ENCODE data around the gene ADRA2B. TPM values are rescaled to one million over a fixed set of nuclear protein-coding genes. Genes with fewer than 3 reads are reported as not detected.

Gene ADRA2B
- total RNA-seq, 1 donor from 2014 or later: 0.49 TPM

- H3K27ac ChIP-seq: no peak overlapping the region
- peaks cover 22% of the 10 kb centered on the region for H3K4me1 ChIP-seq
- H3K4me3 ChIP-seq: no peak overlapping the region
- TF ChIP-seq POLR2AphosphoS5 (IDR thresholded peaks at IDR 0.05; ENCODE audit: insufficient read depth in 1 of 2, low read depth in 1 of 2) (no peak), POLR2A (IDR thresholded peaks at IDR 0.05) (no peak)
- TF ChIP-seq, protein P1, sequence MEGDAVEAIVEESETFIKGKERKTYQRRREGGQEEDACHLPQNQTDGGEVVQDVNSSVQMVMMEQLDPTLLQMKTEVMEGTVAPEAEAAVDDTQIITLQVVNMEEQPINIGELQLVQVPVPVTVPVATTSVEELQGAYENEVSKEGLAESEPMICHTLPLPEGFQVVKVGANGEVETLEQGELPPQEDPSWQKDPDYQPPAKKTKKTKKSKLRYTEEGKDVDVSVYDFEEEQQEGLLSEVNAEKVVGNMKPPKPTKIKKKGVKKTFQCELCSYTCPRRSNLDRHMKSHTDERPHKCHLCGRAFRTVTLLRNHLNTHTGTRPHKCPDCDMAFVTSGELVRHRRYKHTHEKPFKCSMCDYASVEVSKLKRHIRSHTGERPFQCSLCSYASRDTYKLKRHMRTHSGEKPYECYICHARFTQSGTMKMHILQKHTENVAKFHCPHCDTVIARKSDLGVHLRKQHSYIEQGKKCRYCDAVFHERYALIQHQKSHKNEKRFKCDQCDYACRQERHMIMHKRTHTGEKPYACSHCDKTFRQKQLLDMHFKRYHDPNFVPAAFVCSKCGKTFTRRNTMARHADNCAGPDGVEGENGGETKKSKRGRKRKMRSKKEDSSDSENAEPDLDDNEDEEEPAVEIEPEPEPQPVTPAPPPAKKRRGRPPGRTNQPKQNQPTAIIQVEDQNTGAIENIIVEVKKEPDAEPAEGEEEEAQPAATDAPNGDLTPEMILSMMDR (IDR thresholded peaks at IDR 0.05): no peak
- no peaks in the 10 kb centered on the region for H3K27me3 ChIP-seq
- no peak for DNase-seq (ENCODE audit: extremely low spot score in 2 of 2)
- intact Hi-C loops (cut with DNase I): no loop called here
- H3K9me3 ChIP-seq: no peaks in the 10 kb centered on the region
- H3K36me3 ChIP-seq: no peaks in the 10 kb centered on the region
These were observed 24.7 kb upstream of the ADRA2B start for GRCh38 chr2:96140941-96141623.

DNA sequence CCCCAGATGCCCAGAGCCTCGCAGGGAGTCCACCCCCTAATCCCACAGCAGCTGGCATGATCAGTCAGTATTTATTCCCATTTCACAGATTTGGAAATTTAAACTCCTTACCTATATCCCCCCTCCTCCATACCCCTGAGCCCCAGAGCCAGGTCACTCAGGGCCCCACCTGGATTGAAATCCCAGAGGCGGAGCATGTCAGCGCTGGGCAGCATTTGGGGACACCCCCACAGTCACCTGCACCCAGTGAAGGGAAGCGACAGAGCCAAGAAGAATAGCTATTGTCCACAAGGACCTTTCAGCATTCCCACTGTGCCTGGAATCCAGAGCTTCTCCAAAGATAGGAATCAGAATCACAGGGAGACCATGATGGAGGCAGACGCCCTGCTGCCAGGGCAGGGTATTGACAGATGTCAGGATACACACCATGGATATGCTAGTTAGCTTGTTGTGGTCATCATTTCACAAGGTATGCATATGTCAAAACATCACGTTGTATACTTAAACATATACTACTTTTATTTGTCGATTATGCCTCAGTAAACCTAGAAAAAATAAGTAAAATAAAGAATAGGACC is 22.9 kb upstream of the ADRA2B start:
- TF ChIP-seq POLR2A (IDR thresholded peaks at IDR 0.05): no peak
- TF ChIP-seq POLR2AphosphoS5 (IDR thresholded peaks at IDR 0.05; ENCODE audit: insufficient read depth in 1 of 2, low read depth in 1 of 2): no peak
- TF ChIP-seq, protein P1 (IDR thresholded peaks at IDR 0.05): no peak
- Histone ChIP-seq H3K27ac (no peak overlapping the region), H3K36me3 (no peaks in the 10 kb centered on the region), H3K4me1 (peaks cover 10% of the 10 kb centered on the region), H3K9me3 (no peaks in the 10 kb centered on the region), H3K4me3 (no peak overlapping the region), H3K27me3 (no peaks in the 10 kb centered on the region)
- intact Hi-C loops (cut with DNase I): no loop called here
- DNase-seq (ENCODE audit: extremely low spot score in 2 of 2): no peak

- no peak for DNase-seq (ENCODE audit: extremely low spot score in 2 of 2)
- Histone ChIP-seq H3K9me3 (no peaks in the 10 kb centered on the region), H3K4me3 (no peak within 1 kb of the TSS), H3K27me3 (no peaks in the 10 kb centered on the region), H3K36me3 (no peaks in the 10 kb centered on the region), H3K4me1 (peaks cover 5% of the 10 kb centered on the region), H3K27ac (no peak within 1 kb of the TSS)
- intact Hi-C loops (cut with DNase I): no loop called here
- TF ChIP-seq POLR2A (IDR thresholded peaks at IDR 0.05): no peak
- no peak for TF ChIP-seq POLR2AphosphoS5 (IDR thresholded peaks at IDR 0.05; ENCODE audit: insufficient read depth in 1 of 2, low read depth in 1 of 2)
- TF ChIP-seq, protein P1 (IDR thresholded peaks at IDR 0.05): peak in 2 of 3 experiments; percentile 28 to 47
These were observed 22.1 kb upstream of the ADRA2B start, which contains the start of gene ASTL for GRCh38 chr2:96138179-96139145. ASTL (minus strand) TSS chr2:96138502; CDS start chr2:96138436, 66 bp downstream.

DNA sequence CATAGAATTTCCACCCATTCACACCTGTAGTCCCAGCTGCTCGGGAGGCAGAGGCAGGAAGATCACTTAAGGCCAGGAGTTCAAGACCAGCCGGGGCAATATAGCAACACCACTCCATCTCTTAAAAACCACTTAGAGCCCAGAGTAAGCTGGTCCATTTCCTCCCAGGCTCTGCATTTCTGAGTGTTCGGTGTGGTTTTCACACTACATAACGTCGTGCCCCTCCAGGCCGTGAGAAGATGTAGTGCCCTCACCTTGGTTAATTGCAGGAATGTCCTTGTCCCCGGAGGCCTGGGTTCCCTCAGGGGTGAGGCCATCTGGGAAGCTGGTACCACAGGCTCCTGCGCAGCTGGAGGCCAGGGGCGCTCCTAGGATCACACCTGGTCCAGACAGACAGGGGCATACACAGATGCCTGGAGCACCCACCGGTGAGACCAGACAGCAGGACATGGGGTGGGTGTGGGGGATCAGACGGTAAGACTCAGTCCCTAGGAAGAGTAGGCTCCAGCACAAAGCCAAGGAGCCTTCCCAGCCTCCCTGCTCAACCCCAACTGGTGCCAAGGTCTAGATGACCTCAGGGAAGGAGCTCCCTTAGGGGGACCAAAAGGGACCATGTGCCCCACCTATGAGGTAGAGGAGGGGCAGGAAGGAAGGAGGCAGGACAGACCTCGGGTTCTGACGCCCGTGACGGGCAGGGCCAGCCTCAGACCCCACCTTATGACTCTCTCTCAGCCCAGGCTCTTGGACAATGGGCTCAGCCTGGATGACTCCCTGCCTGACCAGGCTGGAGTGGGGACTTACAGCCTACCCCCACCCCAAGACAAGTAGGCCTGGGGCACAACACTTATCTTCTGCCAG is 21.2 kb upstream of the ADRA2B start:
- intact Hi-C loops (cut with DNase I): no loop called here
- no peak for DNase-seq (ENCODE audit: extremely low spot score in 2 of 2)
- Histone ChIP-seq H3K4me1 (peaks cover 5% of the 10 kb centered on the region), H3K4me3 (no peak overlapping the region), H3K27me3 (no peaks in the 10 kb centered on the region), H3K27ac (no peak overlapping the region), H3K36me3 (no peaks in the 10 kb centered on the region), H3K9me3 (no peaks in the 10 kb centered on the region)
- TF ChIP-seq POLR2A (IDR thresholded peaks at IDR 0.05) (no peak), POLR2AphosphoS5 (IDR thresholded peaks at IDR 0.05; ENCODE audit: insufficient read depth in 1 of 2, low read depth in 1 of 2) (no peak)
- TF ChIP-seq, protein P1 (IDR thresholded peaks at IDR 0.05): no peak
